GM12892 (cell line): Measurements from ENCODE around the gene NBPF1.
"Not testable (repeated sequence)": the region's sequence is repeated elsewhere in the genome, so short reads cannot be mapped to it uniquely, and the experiment has no call there.

Source experiments
- POLR2A ChIP-seq: IDR thresholded peaks from 2 replicates; pipeline ENCODE4 v1.6.1; 2011; ENCODE audit warnings: low read depth, low read length, control low read depth
- POLR2AphosphoS5 ChIP-seq: IDR thresholded peaks from 2 replicates; pipeline ENCODE4 v1.6.1; 2011; ENCODE audit warnings: low read depth, low read length, control low read depth

DNA sequence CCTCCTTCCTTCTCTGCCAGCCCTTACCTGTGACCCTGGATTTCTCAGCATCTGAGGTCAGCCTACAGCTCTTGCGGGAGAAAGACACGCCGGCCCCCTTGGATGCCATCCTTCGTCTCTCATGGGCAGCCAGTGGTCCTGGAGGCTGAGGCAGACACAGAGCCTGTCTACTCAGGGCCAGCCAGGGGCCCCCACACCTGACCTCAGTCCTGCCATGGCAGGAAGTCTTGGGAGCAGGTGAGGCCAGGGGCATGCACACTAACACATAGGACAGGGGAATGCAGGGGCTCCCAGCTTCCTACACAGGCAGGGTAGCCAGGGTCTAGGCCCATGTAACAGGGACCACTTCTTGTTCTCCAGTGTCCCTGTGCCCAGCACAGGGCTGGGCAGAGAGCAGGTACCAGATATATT lies 29.6 kb upstream of the NBPF1 start:
- not testable (repeated sequence) for TF ChIP-seq POLR2A, POLR2AphosphoS5
